Astrocyte (in vitro differentiated cells and primary cell): ENCODE results near the gene HFE. TPM values are rescaled to one million over a fixed set of nuclear protein-coding genes. Genes with fewer than 3 reads are reported as not detected.

ENCODE experiments used
- DNase-seq: peaks from one replicate; pipeline ENCODE4 v3.0.0-alpha.2; 2010; ENCODE audit warnings: low read depth
- FAIRE-seq: peaks from 2 replicates; lab custom pipeline; 2011; peaks lifted over from hg19 to GRCh38; lab: Jason Lieb, UNC
- H2AFZ ChIP-seq: 2 replicates; pipeline ENCODE4 v1.6.0; 2012; ENCODE audit warnings: low read depth, low read length, inconsistent platforms
- H3K27ac ChIP-seq: 2 replicates; pipeline ENCODE4 v1.5.1; 2011; ENCODE audit warnings: low read depth, low read length, inconsistent platforms
- H3K27me3 ChIP-seq: 2 replicates; pipeline ENCODE4 v1.6.0; 2011; ENCODE audit warnings: low read length, inconsistent platforms; ENCODE audit not compliant: insufficient read depth
- H3K36me3 ChIP-seq: 2 replicates; pipeline ENCODE4 v1.5.1; 2011; ENCODE audit warnings: low read length, inconsistent platforms; ENCODE audit not compliant: insufficient read depth
- H3K4me1 ChIP-seq: 2 replicates; pipeline ENCODE4 v1.5.1; 2011; ENCODE audit warnings: low read length, inconsistent platforms; ENCODE audit not compliant: insufficient read depth
- H3K4me2 ChIP-seq: 2 replicates; pipeline ENCODE4 v1.6.0; 2012; ENCODE audit warnings: low read length, inconsistent platforms
- H3K4me3 ChIP-seq: 2 replicates; pipeline ENCODE4 v1.5.1; 2011; ENCODE audit warnings: low read depth, mild to moderate bottlenecking, low read length, inconsistent platforms; ENCODE audit not compliant: insufficient read depth
- H3K79me2 ChIP-seq: 2 replicates; pipeline ENCODE4 v1.6.0; 2012; ENCODE audit warnings: mild to moderate bottlenecking, low read length, inconsistent platforms; ENCODE audit not compliant: insufficient read depth
- H3K9ac ChIP-seq: 2 replicates; pipeline ENCODE4 v1.6.0; 2012; ENCODE audit warnings: mild to moderate bottlenecking, low read length, inconsistent platforms
- H3K9me3 ChIP-seq: 2 replicates; pipeline ENCODE4 v1.5.1; 2012; ENCODE audit warnings: low read depth, mild to moderate bottlenecking, low read length, inconsistent platforms; ENCODE audit not compliant: insufficient read depth
- H4K20me1 ChIP-seq: 2 replicates; pipeline ENCODE4 v1.6.0; 2012; ENCODE audit warnings: low read length, inconsistent platforms; ENCODE audit not compliant: insufficient read depth
- H3K27ac Mint-ChIP-seq: one replicate; pipeline ENCODE4 v1.8.0; 2021; ENCODE audit warnings: mild to moderate bottlenecking, mixed read lengths; ENCODE audit not compliant: unreplicated experiment
- H3K27me3 Mint-ChIP-seq: one replicate; pipeline ENCODE4 v1.8.0; 2021; ENCODE audit warnings: low read depth, mixed read lengths; ENCODE audit not compliant: unreplicated experiment
- H3K36me3 Mint-ChIP-seq: one replicate; pipeline ENCODE4 v1.8.0; 2021; ENCODE audit warnings: low read depth, mixed read lengths; ENCODE audit not compliant: unreplicated experiment
- H3K4me1 Mint-ChIP-seq: one replicate; pipeline ENCODE4 v1.8.0; 2021; ENCODE audit warnings: low read depth, mixed read lengths; ENCODE audit not compliant: unreplicated experiment
- H3K4me3 Mint-ChIP-seq: one replicate; pipeline ENCODE4 v1.8.0; 2021; ENCODE audit warnings: mild to moderate bottlenecking, moderate library complexity, mixed read lengths; ENCODE audit not compliant: unreplicated experiment
- H3K9me3 Mint-ChIP-seq: one replicate; pipeline ENCODE4 v1.8.0; 2021; ENCODE audit warnings: mild to moderate bottlenecking, mixed read lengths; ENCODE audit not compliant: unreplicated experiment
- CTCF ChIP-seq: IDR thresholded peaks from 2 replicates; pipeline ENCODE4 v1.5.1; 2011; ENCODE audit warnings: low read depth, mild to moderate bottlenecking, inconsistent platforms, low read length, moderate library complexity; ENCODE audit not compliant: insufficient read depth
- EZH2 ChIP-seq: IDR thresholded peaks from 2 replicates; pipeline ENCODE4 v1.6.1; 2012; ENCODE audit warnings: mild to moderate bottlenecking, low read length, inconsistent platforms; ENCODE audit not compliant: insufficient read depth
- total RNA-seq: library from RNA; stranded (reverse); gene quantifications from 2 replicates; pipeline ENCODE4 v1.2.1, GENCODE V29; 2021

HFE gene
- total RNA-seq, 1 donor from 2014 or later, result 5.7 TPM

- Histone ChIP-seq H3K4me1 (no peaks in the 10 kb centered on the region), H3K9me3 (no peaks in the 10 kb centered on the region), H3K27me3 (no peaks in the 10 kb centered on the region), H4K20me1 (peaks cover 5% of the 10 kb centered on the region), H3K9ac (no peak overlapping the region), H3K27ac (no peak overlapping the region), H3K79me2 (no peaks in the 10 kb centered on the region), H3K4me3 (no peak overlapping the region), H2AFZ (no peak overlapping the region), H3K4me2 (no peak overlapping the region), H3K36me3 (peaks cover 2% of the 10 kb centered on the region)
- FAIRE-seq (no peak), DNase-seq (no peak)
- H3K4me3 Mint-ChIP-seq, result peak overlapping the region; percentile 61
- H3K36me3 Mint-ChIP-seq, result peaks cover 24% of the 10 kb centered on the region
- H3K27me3 Mint-ChIP-seq, result no peaks in the 10 kb centered on the region
- TF ChIP-seq CTCF, result no peak
- TF ChIP-seq EZH2, result no peak
- H3K4me1 Mint-ChIP-seq, result peaks cover 24% of the 10 kb centered on the region
- H3K27ac Mint-ChIP-seq, result no peak overlapping the region
- H3K9me3 Mint-ChIP-seq, result peaks cover 2% of the 10 kb centered on the region
Measured at GRCh38 chr6:26140967-26141294, 53.7 kb downstream of the HFE start.

- no peak for TF ChIP-seq EZH2
- Histone ChIP-seq H4K20me1 (peaks cover 5% of the 10 kb centered on the region), H3K27me3 (no peaks in the 10 kb centered on the region), H3K36me3 (peaks cover 2% of the 10 kb centered on the region), H3K4me1 (no peaks in the 10 kb centered on the region), H3K4me3 (no peak overlapping the region), H3K4me2 (no peak overlapping the region), H3K27ac (no peak overlapping the region), H2AFZ (no peak overlapping the region), H3K9ac (no peak overlapping the region), H3K79me2 (no peaks in the 10 kb centered on the region), H3K9me3 (no peaks in the 10 kb centered on the region)
- Mint-ChIP-seq H3K36me3 (peaks cover 24% of the 10 kb centered on the region), H3K4me1 (peaks cover 20% of the 10 kb centered on the region), H3K4me3 (peak overlapping the region; percentile 61), H3K27me3 (no peaks in the 10 kb centered on the region), H3K27ac (no peak overlapping the region), H3K9me3 (peaks cover 2% of the 10 kb centered on the region)
- FAIRE-seq, result no peak
- DNase-seq, result no peak
Measured at GRCh38 chr6:26141378-26141904, 54.2 kb downstream of the HFE start.

- H3K4me1 Mint-ChIP-seq, result peaks cover 18% of the 10 kb centered on the region
Measured at GRCh38 chr6:26142026-26142425, 54.8 kb downstream of the HFE start.

More at GRCh38 chr6:26142026-26142425, 54.8 kb downstream of the HFE start:
- H3K27me3 ChIP-seq, result no peaks in the 10 kb centered on the region
- Mint-ChIP-seq H3K4me3 (peak overlapping the region; percentile 58), H3K9me3 (peaks cover 2% of the 10 kb centered on the region), H3K27ac (no peak overlapping the region), H3K27me3 (no peaks in the 10 kb centered on the region), H3K36me3 (peaks cover 24% of the 10 kb centered on the region)
- FAIRE-seq (no peak), DNase-seq (no peak)
- H3K4me1 ChIP-seq, result no peaks in the 10 kb centered on the region
- H3K9ac ChIP-seq, result no peak overlapping the region
- no peak overlapping the region for H2AFZ ChIP-seq
- H3K9me3 ChIP-seq, result no peaks in the 10 kb centered on the region
- peaks cover 5% of the 10 kb centered on the region for H4K20me1 ChIP-seq
- H3K27ac ChIP-seq, result no peak overlapping the region
- peaks cover 2% of the 10 kb centered on the region for H3K36me3 ChIP-seq
- no peak overlapping the region for H3K4me3 ChIP-seq
- H3K4me2 ChIP-seq, result no peak overlapping the region
- TF ChIP-seq CTCF (no peak), EZH2 (no peak)
- no peaks in the 10 kb centered on the region for H3K79me2 ChIP-seq

Other genes with a start within 250 kb of the HFE start
- not detected in 2 replicates for gene SLC17A3, start 213.2 kb upstream of the HFE start, total RNA-seq
- not detected in 2 replicates for gene SLC17A2, start 156.7 kb upstream of the HFE start, total RNA-seq
- 6.8 and 8.4 TPM in 2 replicates for gene TRIM38, start 124.6 kb upstream of the HFE start, total RNA-seq